H1 (cell line): ENCODE measurements around the gene LRRN1. TPM values are rescaled to one million over a fixed set of nuclear protein-coding genes. Genes with fewer than 3 reads are reported as not detected.

Source experiments
- CTCF ChIA-PET: fragments of 300-600 bp; sonication (Branson Sonifier 250); formaldehyde crosslinking; loops from one replicate; lab custom pipeline; 2021; ENCODE audit not compliant: partially characterized antibody; lab: Charles Lee
- POLR2A ChIA-PET: fragments of 300-600 bp; sonication (Branson Sonifier 250); formaldehyde crosslinking; loops from one replicate; lab custom pipeline; 2021; ENCODE audit warnings: inconsistent platforms; ENCODE audit not compliant: partially characterized antibody; lab: Charles Lee
- DNase-seq, 2 experiments: peaks; one replicate each; pipeline versions ENCODE4 v3.0.0 to v3.0.0-alpha.2; 2010 to 2022; ENCODE audit warnings: low spot score in 2 of 2, low read depth in 1 of 2, mixed read lengths in 1 of 2
- FAIRE-seq: peaks from 2 replicates; lab custom pipeline; 2011; peaks lifted over from hg19 to GRCh38; lab: Jason Lieb, UNC
- H2AFZ ChIP-seq: 2 replicates; pipeline ENCODE4 v1.8.1; 2012; ENCODE audit warnings: low read length, inconsistent platforms
- H2AK5ac ChIP-seq: 2 replicates; pipeline ENCODE4 v1.6.1; 2013; ENCODE audit warnings: low read depth, low read length
- H2BK120ac ChIP-seq: replicated peaks from 2 replicates; pipeline ENCODE3; 2013; ENCODE audit warnings: low read depth, low read length, inconsistent platforms
- H2BK12ac ChIP-seq: 2 replicates; pipeline ENCODE4 v1.6.1; 2013; ENCODE audit warnings: low read depth, low read length
- H2BK15ac ChIP-seq: 2 replicates; pipeline ENCODE4 v1.6.1; 2013; ENCODE audit warnings: low read length
- H2BK20ac ChIP-seq: 2 replicates; pipeline ENCODE4 v1.6.1; 2013; ENCODE audit warnings: low read length
- H2BK5ac ChIP-seq: 2 replicates; pipeline ENCODE4 v1.6.1; 2013; ENCODE audit warnings: low read depth, low read length
- H3K14ac ChIP-seq: 2 replicates; pipeline ENCODE4 v1.6.1; 2013; ENCODE audit warnings: inconsistent platforms; ENCODE audit not compliant: insufficient read length
- H3K18ac ChIP-seq: 2 replicates; pipeline ENCODE4 v1.6.1; 2013; ENCODE audit warnings: low read length; ENCODE audit errors: extremely low read depth
- H3K23ac ChIP-seq: 2 replicates; pipeline ENCODE4 v1.6.1; 2013; ENCODE audit warnings: inconsistent platforms; ENCODE audit not compliant: insufficient read length
- H3K23me2 ChIP-seq: 2 replicates; pipeline ENCODE4 v1.6.1; 2013; ENCODE audit warnings: low read depth, low read length
- H3K27ac ChIP-seq: 2 replicates; pipeline ENCODE4 v1.6.1; 2011; ENCODE audit warnings: low read depth, low read length, inconsistent platforms
- H3K27me3 ChIP-seq, 4 experiments: replicated peaks in 1 of 4; 1 replicate in 1 of 4; 2 replicates in 3 of 4; pipeline versions ENCODE4 v1.6.1 to v1.8.1; 2011 to 2013; ENCODE audit warnings: low read length in 3 of 4, mild to moderate bottlenecking in 3 of 4, inconsistent platforms in 2 of 4, mixed read lengths in 2 of 4, moderate library complexity in 1 of 4; ENCODE audit not compliant: control insufficient read depth in 3 of 4, insufficient read depth in 3 of 4; ENCODE audit errors: extremely low read depth in 1 of 4
- H3K36me3 ChIP-seq, 4 experiments: 2 replicates each; pipeline versions ENCODE4 v1.6.1 to v1.8.1; 2011 to 2013; ENCODE audit warnings: mild to moderate bottlenecking in 4 of 4, low read length in 3 of 4, moderate library complexity in 2 of 4, control low read depth in 1 of 4, inconsistent platforms in 1 of 4; ENCODE audit not compliant: insufficient read depth in 4 of 4, control insufficient read depth in 2 of 4
- H3K4ac ChIP-seq: replicated peaks from 2 replicates; pipeline ENCODE3; 2013; ENCODE audit warnings: low read length, low read depth, mixed read lengths, inconsistent platforms; ENCODE audit not compliant: insufficient read length
- H3K4me1 ChIP-seq, 4 experiments: replicated peaks in 1 of 4; 1 replicate in 1 of 4; 2 replicates in 3 of 4; pipeline versions ENCODE4 v1.6.1 to v1.8.1; 2011 to 2013; ENCODE audit warnings: low read length in 3 of 4, inconsistent platforms in 2 of 4, mixed read lengths in 1 of 4; ENCODE audit not compliant: insufficient read depth in 4 of 4, control insufficient read depth in 3 of 4
- H3K4me2 ChIP-seq, 2 experiments: 2 replicates each; pipeline versions ENCODE4 v1.6.1 to v1.8.1; 2011 to 2013; ENCODE audit warnings: low read depth in 2 of 2, low read length in 2 of 2, control low read depth in 1 of 2, inconsistent platforms in 1 of 2, mild to moderate bottlenecking in 1 of 2; ENCODE audit not compliant: insufficient read depth in 1 of 2
- H3K4me3 ChIP-seq, 4 experiments: fragments of 200-600, 300-600 bp in 1 of 4; sonication (generic), shearing (Covaris generic), sonication (Bioruptor Twin) in 1 of 4; 2 replicates each; pipeline versions ENCODE4 v1.5.1 to v1.8.1; 2011 to 2016; ENCODE audit warnings: low read length in 4 of 4, low read depth in 3 of 4, control low read depth in 2 of 4, inconsistent platforms in 2 of 4, mild to moderate bottlenecking in 2 of 4, mixed read lengths in 1 of 4, moderate library complexity in 1 of 4; ENCODE audit not compliant: insufficient read depth in 2 of 4; ENCODE audit errors: extremely low read depth in 1 of 4
- H3K56ac ChIP-seq: replicated peaks from 2 replicates; pipeline ENCODE3; 2013; ENCODE audit warnings: low read depth, mild to moderate bottlenecking, mixed read lengths, low read length, inconsistent platforms; ENCODE audit not compliant: insufficient read length
- H3K79me1 ChIP-seq: 2 replicates; pipeline ENCODE4 v1.6.1; 2013; ENCODE audit warnings: low read depth, low read length, control low read depth
- H3K79me2 ChIP-seq, 2 experiments: 2 replicates each; pipeline versions ENCODE4 v1.6.1 to v1.8.1; 2012 to 2013; ENCODE audit warnings: low read length in 2 of 2, mild to moderate bottlenecking in 2 of 2, inconsistent platforms in 1 of 2; ENCODE audit not compliant: insufficient read depth in 2 of 2, control insufficient read depth in 1 of 2
- H3K9ac ChIP-seq, 4 experiments: replicated peaks in 1 of 4; 1 replicate in 1 of 4; 2 replicates in 3 of 4; pipeline versions ENCODE4 v1.6.1 to v1.8.1; 2011 to 2013; ENCODE audit warnings: low read depth in 3 of 4, low read length in 3 of 4, control low read depth in 2 of 4, mild to moderate bottlenecking in 2 of 4, moderate library complexity in 2 of 4, inconsistent platforms in 1 of 4; ENCODE audit errors: extremely low read depth in 1 of 4
- H3K9me3 ChIP-seq, 2 experiments: 2 replicates each; pipeline versions ENCODE4 v1.6.1 to v1.8.1; 2012 to 2013; ENCODE audit warnings: mild to moderate bottlenecking in 2 of 2, moderate library complexity in 2 of 2, control low read depth in 1 of 2, inconsistent platforms in 1 of 2, low read depth in 1 of 2, low read length in 1 of 2, mixed read lengths in 1 of 2; ENCODE audit not compliant: insufficient read depth in 2 of 2
- H4K20me1 ChIP-seq, 2 experiments: replicated peaks in 1 of 2; 2 replicates each; pipeline versions ENCODE3 to v1.8.1; 2011 to 2013; ENCODE audit warnings: inconsistent platforms in 2 of 2, low read length in 2 of 2, mild to moderate bottlenecking in 1 of 2; ENCODE audit not compliant: insufficient read depth in 2 of 2, control insufficient read depth in 1 of 2
- H4K5ac ChIP-seq: 2 replicates; pipeline ENCODE4 v1.6.1; 2013; ENCODE audit warnings: low read length, low read depth, mixed read lengths, inconsistent platforms; ENCODE audit not compliant: insufficient read length
- H4K8ac ChIP-seq: 2 replicates; pipeline ENCODE4 v1.8.0; 2013; ENCODE audit warnings: mild to moderate bottlenecking, moderate library complexity, low read length, inconsistent platforms; ENCODE audit not compliant: insufficient read depth; ENCODE audit errors: extremely low read depth
- H4K91ac ChIP-seq: replicated peaks from 2 replicates; pipeline ENCODE3; 2013; ENCODE audit warnings: low read length, mixed read lengths, inconsistent platforms; ENCODE audit not compliant: insufficient read length
- CBX5 ChIP-seq: fragments of 300-800, 300-1000 bp; sonication (generic); IDR thresholded peaks from 2 replicates; pipeline ENCODE4 v1.7.1; 2016; ENCODE audit warnings: antibody characterized with exemption, low read length, low read depth
- EP300 ChIP-seq, 2 experiments: IDR thresholded peaks; 1 replicate in 1 of 2; 2 replicates in 1 of 2; pipeline ENCODE4 v1.6.1; 2011 to 2012; ENCODE audit warnings: low read depth in 2 of 2, low read length in 2 of 2, mild to moderate bottlenecking in 2 of 2, borderline replicate concordance in 1 of 2, inconsistent platforms in 1 of 2, moderate library complexity in 1 of 2
- RAD21 ChIP-seq, 2 experiments: IDR thresholded peaks in 1 of 2; conservative IDR thresholded peaks in 1 of 2; 2 replicates each; pipeline ENCODE4 v1.6.1; 2011; ENCODE audit warnings: low read depth in 2 of 2, low read length in 2 of 2, improper control_type of control experiment in 1 of 2, inconsistent platforms in 1 of 2, mild to moderate bottlenecking in 1 of 2, moderate library complexity in 1 of 2
- SP1 ChIP-seq: IDR thresholded peaks from 2 replicates; pipeline ENCODE4 v1.6.1; 2011; ENCODE audit warnings: low read depth, low read length
- SUZ12 ChIP-seq: fragments of 200-600 bp; sonication (generic); IDR thresholded peaks from 2 replicates; pipeline ENCODE4 v1.6.1; 2012; ENCODE audit warnings: mild to moderate bottlenecking, inconsistent platforms, low read length, moderate library complexity, mixed read lengths
- WGBS, 2 experiments: shearing (Covaris generic) in 1 of 2; methylation state at CpG; one replicate each; pipeline versions ENCODE4 v1.1.6 to v1.1.7; 2013 to 2015; ENCODE audit warnings: low lambda C conversion rate in 2 of 2, mixed read lengths in 2 of 2, inconsistent platforms in 1 of 2, low coverage in 1 of 2, missing lambda C conversion rate in 1 of 2; ENCODE audit not compliant: insufficient replicate concordance in 2 of 2, insufficient coverage in 1 of 2, insufficient read length in 1 of 2; ENCODE audit errors: extremely low coverage in 1 of 2, missing lambda C conversion rate in 1 of 2; 5-methylcytosine and 5-hydroxymethylcytosine counted together
- polyA plus RNA-seq, 7 experiments: library from polyadenylated mRNA; depleted of rRNA in 3 of 7; stranded (reverse) in 5 of 7; unstranded in 2 of 7; fragments of >200 nt in 5 of 7; fragments of 200-250 nt in 2 of 7; gene quantifications; 1 replicate in 5 of 7; 2 replicates in 1 of 7; 4 replicates in 1 of 7; pipeline versions ENCODE4 v1.2.1 to v1.2.3, GENCODE V29; 2011 to 2013; ENCODE audit warnings: missing spikeins in 2 of 7, mixed read lengths in 2 of 7
- total RNA-seq: library from RNA; stranded (reverse); fragmentation: NEBNext Ultra II Directional; extraction: Animal tissue kit (Norgen Biotek cat#: 25700); gene quantifications from 2 replicates; pipeline ENCODE4 v1.2.1, GENCODE V29; 2021

The LRRN1 gene
- total and polyA plus RNA-seq, 2 of the 8 experiments (the other 6 are each of a cell fraction or from before 2014, with no cell fraction given): 159 to 199 TPM

GRCh38 chr3:3765661-3766060 lies 33.6 kb upstream of the LRRN1 start:
- Histone ChIP-seq H2AFZ (no peak overlapping the region), H4K91ac (no peak overlapping the region), H2BK15ac (no peak overlapping the region), H3K9me3 (no peaks in the 10 kb centered on the region), H2AK5ac (no peak overlapping the region), H3K4ac (no peak overlapping the region), H3K23ac (no peak overlapping the region), H2BK20ac (no peak overlapping the region), H3K9ac (no peak overlapping the region), H3K4me3 (no peak overlapping the region), H3K23me2 (no peaks in the 10 kb centered on the region), H3K4me2 (no peak overlapping the region), H4K5ac (no peak overlapping the region), H4K20me1 (no peaks in the 10 kb centered on the region), H3K18ac (no peak overlapping the region), H2BK120ac (no peak overlapping the region), H3K79me1 (no peaks in the 10 kb centered on the region), H3K4me1 (peaks cover 0 to 2% (median under 1%) of the 10 kb centered on the region in 4 experiments; a peak in 2 of 7 replicates), H3K36me3 (no peaks in the 10 kb centered on the region), H2BK5ac (no peak overlapping the region), H3K14ac (no peak overlapping the region), H3K79me2 (no peaks in the 10 kb centered on the region), H3K27ac (no peak overlapping the region), H4K8ac (no peak overlapping the region), H2BK12ac (no peak overlapping the region), H3K27me3 (no peaks in the 10 kb centered on the region), H3K56ac (no peak overlapping the region)
- TF ChIP-seq CBX5: no peak
- TF ChIP-seq EP300 (IDR thresholded peaks at IDR 0.05; ENCODE audit: borderline replicate concordance in 1 of 2, low read depth in 2 of 2, low read length in 2 of 2): no peak
- TF ChIP-seq RAD21 (IDR thresholded peaks at IDR 0.05 in 1 of 2, conservative IDR thresholded peaks at IDR 0.05 in 1 of 2; ENCODE audit: low read depth in 2 of 2, low read length in 2 of 2): no peak
- no peak for TF ChIP-seq SUZ12
- TF ChIP-seq SP1: no peak
- POLR2A ChIA-PET: interaction anchor here (1.3 kb wide), 1 partner anchor 33 kb away, joined by 3 read pairs; the partner anchor contains the start of gene LRRN1
- no peak for FAIRE-seq
- CTCF ChIA-PET: no interaction called here
- no peak for DNase-seq
- 80% methylated on average over 4 of the region's 4 CpGs; no CpG with 5 or more reads in 1 of the 2 experiments for WGBS, 2 experiments
